ENCODE data around the gene FYN. TPM values are rescaled to one million over a fixed set of nuclear protein-coding genes. Genes with fewer than 3 reads are reported as not detected.

FYN gene
- total RNA-seq, 1 donor from 2014 or later = 260 TPM

- peaks cover 47% of the 10 kb centered on the region for H3K4me1 Mint-ChIP-seq
- H3K36me3 Mint-ChIP-seq (ENCODE audit: low read depth) = peaks cover 19% of the 10 kb centered on the region
- DNase-seq (ENCODE audit: low read depth, low spot score) = no peak
- no peaks in the 10 kb centered on the region for H3K9me3 Mint-ChIP-seq
- TF ChIP-seq CTCF (conservative IDR thresholded peaks at IDR 0.05) = no peak
- H3K27me3 Mint-ChIP-seq (ENCODE audit: low read depth) = no peaks in the 10 kb centered on the region
- no peak overlapping the region for H3K27ac Mint-ChIP-seq (ENCODE audit: unreplicated experiment)
- H3K4me3 Mint-ChIP-seq = peak overlapping the region; percentile 10
Measured at GRCh38 chr6:111700135-111700690, 173.0 kb downstream of the FYN start.

GRCh38 chr6:111699123-111699522 is 174.1 kb downstream of the FYN start:
- no peak overlapping the region for H3K4me3 Mint-ChIP-seq
- peaks cover 23% of the 10 kb centered on the region for H3K36me3 Mint-ChIP-seq (ENCODE audit: low read depth)
- no peak for DNase-seq (ENCODE audit: low read depth, low spot score)
- no peaks in the 10 kb centered on the region for H3K27me3 Mint-ChIP-seq (ENCODE audit: low read depth)
- no peaks in the 10 kb centered on the region for H3K9me3 Mint-ChIP-seq
- TF ChIP-seq CTCF (conservative IDR thresholded peaks at IDR 0.05) = no peak
- H3K4me1 Mint-ChIP-seq = peaks cover 45% of the 10 kb centered on the region
- no peak overlapping the region for H3K27ac Mint-ChIP-seq (ENCODE audit: unreplicated experiment)

GRCh38 chr6:111696814-111697213 is 176.4 kb downstream of the FYN start:
- no peak overlapping the region for H3K4me3 Mint-ChIP-seq
- H3K4me1 Mint-ChIP-seq = peaks cover 23% of the 10 kb centered on the region
- no peaks in the 10 kb centered on the region for H3K27me3 Mint-ChIP-seq (ENCODE audit: low read depth)
- H3K9me3 Mint-ChIP-seq = no peaks in the 10 kb centered on the region
- peaks cover 17% of the 10 kb centered on the region for H3K36me3 Mint-ChIP-seq (ENCODE audit: low read depth)
- DNase-seq (ENCODE audit: low read depth, low spot score) = no peak
- TF ChIP-seq CTCF (conservative IDR thresholded peaks at IDR 0.05) = no peak
- H3K27ac Mint-ChIP-seq (ENCODE audit: unreplicated experiment) = no peak overlapping the region

GRCh38 chr6:111692327-111693164 is 180.7 kb downstream of the FYN start:
- Mint-ChIP-seq H3K4me3 (no peak overlapping the region), H3K9me3 (no peaks in the 10 kb centered on the region), H3K27me3 (ENCODE audit: low read depth) (no peaks in the 10 kb centered on the region), H3K4me1 (peaks cover 11% of the 10 kb centered on the region), H3K36me3 (ENCODE audit: low read depth) (peaks cover 34% of the 10 kb centered on the region), H3K27ac (ENCODE audit: unreplicated experiment) (peak overlapping the region; percentile 81)
- no peak for DNase-seq (ENCODE audit: low read depth, low spot score)
- TF ChIP-seq CTCF (conservative IDR thresholded peaks at IDR 0.05) = no peak

- no peak overlapping the region for H3K27ac Mint-ChIP-seq (ENCODE audit: unreplicated experiment)
- peaks cover 34% of the 10 kb centered on the region for H3K36me3 Mint-ChIP-seq (ENCODE audit: low read depth)
- no peak for DNase-seq (ENCODE audit: low read depth, low spot score)
- TF ChIP-seq CTCF (conservative IDR thresholded peaks at IDR 0.05) = no peak
- H3K27me3 Mint-ChIP-seq (ENCODE audit: low read depth) = no peaks in the 10 kb centered on the region
- H3K4me1 Mint-ChIP-seq = peaks cover 18% of the 10 kb centered on the region
- peak overlapping the region; percentile 13 for H3K4me3 Mint-ChIP-seq
- H3K9me3 Mint-ChIP-seq = no peaks in the 10 kb centered on the region
Measured at GRCh38 chr6:111691345-111692225, 181.7 kb downstream of the FYN start.
